A673 (cell line): ENCODE results near the gene BMX. TPM values are rescaled to one million over a fixed set of nuclear protein-coding genes. Genes with fewer than 3 reads are reported as not detected.

Source experiments
- BruUV-seq: library from RNA; stranded (reverse); fragments of 400-500 nt; replicated peaks from 2 replicates; lab custom pipeline; 2021; lab: Mats Ljungman, UMichigan
- CTCF ChIA-PET: fragments of 300-600 bp; sonication (Branson Sonifier 250); formaldehyde crosslinking; loops from one replicate; lab custom pipeline; 2022; ENCODE audit warnings: antibody characterized with exemption; lab: Charles Lee
- POLR2A ChIA-PET: fragments of 300-600 bp; sonication (Branson Sonifier 250); formaldehyde crosslinking; loops from one replicate; lab custom pipeline; 2022; ENCODE audit warnings: antibody characterized with exemption; ENCODE audit not compliant: low non-redundant PET; lab: Charles Lee
- DNase-seq: peaks from one replicate; pipeline ENCODE4 v3.0.0-alpha.2; 2015; ENCODE audit warnings: low spot score
- H3K27ac ChIP-seq: fragments of 200-600 bp; sonication (generic); 2 replicates; pipeline ENCODE4 v1.5.1; 2016; ENCODE audit warnings: mixed run types, low read depth, mild to moderate bottlenecking, mixed read lengths, antibody characterized with exemption, low read length; ENCODE audit not compliant: poor library complexity, severe bottlenecking
- H3K27me3 ChIP-seq: fragments of 200-600 bp; sonication (generic); replicated peaks from 2 replicates; pipeline ENCODE4 v1.6.1; 2017; ENCODE audit warnings: mixed run types, low read depth, mild to moderate bottlenecking, mixed read lengths, antibody characterized with exemption, low read length; ENCODE audit not compliant: insufficient read depth, poor library complexity
- H3K36me3 ChIP-seq: fragments of 200-600 bp; sonication (generic); 2 replicates; pipeline ENCODE4 v1.6.1; 2016; ENCODE audit warnings: mixed run types, mild to moderate bottlenecking, mixed read lengths, antibody characterized with exemption, low read length; ENCODE audit not compliant: insufficient read depth, poor library complexity, severe bottlenecking
- H3K4me1 ChIP-seq: fragments of 200-600 bp; sonication (generic); 2 replicates; pipeline ENCODE4 v1.6.1; 2017; ENCODE audit warnings: mixed run types, mild to moderate bottlenecking, mixed read lengths, antibody characterized with exemption, low read length; ENCODE audit not compliant: insufficient read depth, poor library complexity, severe bottlenecking
- H3K4me3 ChIP-seq: fragments of 200-600 bp; sonication (generic); 2 replicates; pipeline ENCODE4 v1.5.1; 2016; ENCODE audit warnings: low read depth, mixed run types, mild to moderate bottlenecking, mixed read lengths, low read length; ENCODE audit not compliant: poor library complexity, severe bottlenecking
- H3K9me3 ChIP-seq: fragments of 200-600 bp; sonication (generic); 2 replicates; pipeline ENCODE4 v1.6.1; 2016; ENCODE audit warnings: mixed run types, low read depth, mild to moderate bottlenecking, mixed read lengths, antibody characterized with exemption, low read length; ENCODE audit not compliant: poor library complexity, severe bottlenecking
- EZH2 ChIP-seq: fragments of 200-600 bp; sonication (generic); IDR thresholded peaks from 2 replicates; pipeline ENCODE4 v1.6.1; 2017; ENCODE audit warnings: borderline replicate concordance, low read depth, mild to moderate bottlenecking, mixed read lengths, antibody characterized with exemption, low read length; ENCODE audit not compliant: poor library complexity, severe bottlenecking
- intact Hi-C: fragments of 100-400 bp; cut with micrococcal nuclease; formaldehyde crosslinking; loops from one replicate; pipeline ENCODE4 v1.10.0; 2022; ENCODE audit not compliant: unreplicated experiment
- total RNA-seq: library from RNA; stranded (reverse); gene quantifications from 2 replicates; pipeline ENCODE4 v1.2.3, GENCODE V29; 2021
- TF ChIP-seq, protein P1 (sequence below): fragments of 300-800, 200-600 bp; sonication (generic); conservative IDR thresholded peaks from 2 replicates; pipeline ENCODE4 v1.5.1; 2017; ENCODE audit warnings: low read depth, mild to moderate bottlenecking, antibody characterized with exemption, low read length, moderate library complexity, mixed read lengths

BMX gene
- total RNA-seq, 1 experiment from 2014 or later: not detected

DNA sequence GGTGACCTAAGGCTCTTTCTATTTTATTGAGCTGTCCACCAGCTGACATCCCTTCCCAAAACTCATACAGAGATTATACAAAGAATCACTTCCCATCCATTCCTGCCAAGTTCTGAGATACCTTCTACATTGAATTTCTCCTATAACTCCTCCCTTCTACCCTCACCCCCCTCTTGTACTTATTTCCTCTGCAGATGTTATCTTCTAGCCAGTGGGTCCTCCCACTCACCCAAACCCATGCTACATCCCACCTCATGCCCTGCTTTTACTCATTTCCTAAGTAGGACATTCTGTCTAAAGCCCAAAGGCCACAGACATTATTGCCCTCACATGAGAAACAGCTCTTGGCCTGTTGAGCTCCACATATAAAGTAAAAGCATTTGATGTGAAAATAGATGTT is 28.6 kb downstream of the BMX start:
- no TSS peak for BruUV-seq
- no peak overlapping the region for H3K4me3 ChIP-seq
- CTCF ChIA-PET: no interaction called here
- H3K4me1 ChIP-seq: peaks cover 6% of the 10 kb centered on the region
- H3K36me3 ChIP-seq: no peaks in the 10 kb centered on the region
- H3K27ac ChIP-seq: no peak overlapping the region
- TF ChIP-seq, protein P1, sequence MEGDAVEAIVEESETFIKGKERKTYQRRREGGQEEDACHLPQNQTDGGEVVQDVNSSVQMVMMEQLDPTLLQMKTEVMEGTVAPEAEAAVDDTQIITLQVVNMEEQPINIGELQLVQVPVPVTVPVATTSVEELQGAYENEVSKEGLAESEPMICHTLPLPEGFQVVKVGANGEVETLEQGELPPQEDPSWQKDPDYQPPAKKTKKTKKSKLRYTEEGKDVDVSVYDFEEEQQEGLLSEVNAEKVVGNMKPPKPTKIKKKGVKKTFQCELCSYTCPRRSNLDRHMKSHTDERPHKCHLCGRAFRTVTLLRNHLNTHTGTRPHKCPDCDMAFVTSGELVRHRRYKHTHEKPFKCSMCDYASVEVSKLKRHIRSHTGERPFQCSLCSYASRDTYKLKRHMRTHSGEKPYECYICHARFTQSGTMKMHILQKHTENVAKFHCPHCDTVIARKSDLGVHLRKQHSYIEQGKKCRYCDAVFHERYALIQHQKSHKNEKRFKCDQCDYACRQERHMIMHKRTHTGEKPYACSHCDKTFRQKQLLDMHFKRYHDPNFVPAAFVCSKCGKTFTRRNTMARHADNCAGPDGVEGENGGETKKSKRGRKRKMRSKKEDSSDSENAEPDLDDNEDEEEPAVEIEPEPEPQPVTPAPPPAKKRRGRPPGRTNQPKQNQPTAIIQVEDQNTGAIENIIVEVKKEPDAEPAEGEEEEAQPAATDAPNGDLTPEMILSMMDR: no peak
- TF ChIP-seq EZH2: no peak
- no peaks in the 10 kb centered on the region for H3K9me3 ChIP-seq
- intact Hi-C loops: no loop called here
- POLR2A ChIA-PET: no interaction called here
- no peak for DNase-seq
- H3K27me3 ChIP-seq: peaks cover 18% of the 10 kb centered on the region

DNA sequence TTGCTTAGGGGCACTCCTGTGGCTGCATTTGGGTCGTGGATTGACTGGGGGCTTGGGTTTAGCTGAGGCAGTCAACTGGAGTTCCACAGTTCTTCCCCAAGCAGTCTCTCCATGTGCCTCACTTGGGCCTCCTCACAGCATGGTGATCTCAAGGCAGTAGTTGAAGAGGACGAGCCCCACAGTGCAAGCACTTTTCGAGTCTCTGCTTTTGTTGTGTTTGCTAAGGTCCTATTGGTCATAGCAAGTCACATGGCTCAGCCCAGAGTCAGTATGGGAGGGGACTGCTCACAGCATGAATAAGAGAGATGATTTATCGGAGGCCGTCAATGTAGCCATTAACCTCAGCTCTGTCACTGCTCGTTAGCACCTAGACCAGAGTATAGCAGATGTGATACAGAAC is 29.7 kb downstream of the BMX start:
- no TSS peak for BruUV-seq
- Histone ChIP-seq H3K27me3 (peaks cover 23% of the 10 kb centered on the region), H3K4me3 (no peak overlapping the region), H3K9me3 (no peaks in the 10 kb centered on the region), H3K36me3 (no peaks in the 10 kb centered on the region), H3K27ac (no peak overlapping the region), H3K4me1 (peaks cover 6% of the 10 kb centered on the region)
- TF ChIP-seq, protein P1: no peak
- TF ChIP-seq EZH2: no peak
- DNase-seq: no peak
- ChIA-PET POLR2A (no interaction called here), CTCF (no interaction called here)
- intact Hi-C loops: no loop called here

DNA sequence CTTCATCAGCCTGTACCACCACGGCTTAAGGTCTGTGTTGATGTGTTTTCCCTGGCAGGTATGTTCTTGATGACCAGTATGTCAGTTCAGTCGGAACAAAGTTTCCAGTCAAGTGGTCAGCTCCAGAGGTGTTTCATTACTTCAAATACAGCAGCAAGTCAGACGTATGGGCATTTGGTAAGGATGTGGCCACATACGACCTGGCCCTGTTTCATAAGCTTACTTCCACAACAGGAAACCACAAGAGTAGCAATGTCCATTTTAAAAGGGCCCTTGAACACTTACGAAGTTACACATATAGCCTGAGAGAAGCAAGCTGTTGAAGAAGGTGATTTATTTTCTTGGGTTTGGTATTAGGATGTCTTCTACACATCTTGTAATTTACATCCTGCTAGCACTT is 46.1 kb downstream of the BMX start:
- no peaks in the 10 kb centered on the region for H3K9me3 ChIP-seq
- intact Hi-C loops: no loop called here
- no TSS peak for BruUV-seq
- TF ChIP-seq EZH2: no peak
- TF ChIP-seq, protein P1: no peak
- H3K4me3 ChIP-seq: no peak overlapping the region
- ChIA-PET CTCF (no interaction called here), POLR2A (no interaction called here)
- no peaks in the 10 kb centered on the region for H3K4me1 ChIP-seq
- no peak overlapping the region for H3K27ac ChIP-seq
- DNase-seq: no peak
- H3K27me3 ChIP-seq: peaks cover 33% of the 10 kb centered on the region
- H3K36me3 ChIP-seq: no peaks in the 10 kb centered on the region
